Astrocyte (in vitro differentiated cells and primary cell): ENCODE data around the gene UBR3. TPM values are rescaled to one million over a fixed set of nuclear protein-coding genes. Genes with fewer than 3 reads are reported as not detected.
A peak's percentile ranks its signal among the peaks of the same experiment; 100 is the strongest.

ENCODE experiments used
- DNase-seq: peaks from one replicate; pipeline ENCODE4 v3.0.0-alpha.2; 2010; ENCODE audit warnings: low read depth
- FAIRE-seq: peaks from 2 replicates; lab custom pipeline; 2011; peaks lifted over from hg19 to GRCh38; lab: Jason Lieb, UNC
- H2AFZ ChIP-seq: 2 replicates; pipeline ENCODE4 v1.6.0; 2012; ENCODE audit warnings: low read depth, low read length, inconsistent platforms
- H3K27ac ChIP-seq: 2 replicates; pipeline ENCODE4 v1.5.1; 2011; ENCODE audit warnings: low read depth, low read length, inconsistent platforms
- H3K27me3 ChIP-seq: 2 replicates; pipeline ENCODE4 v1.6.0; 2011; ENCODE audit warnings: low read length, inconsistent platforms; ENCODE audit not compliant: insufficient read depth
- H3K36me3 ChIP-seq: 2 replicates; pipeline ENCODE4 v1.5.1; 2011; ENCODE audit warnings: low read length, inconsistent platforms; ENCODE audit not compliant: insufficient read depth
- H3K4me1 ChIP-seq: 2 replicates; pipeline ENCODE4 v1.5.1; 2011; ENCODE audit warnings: low read length, inconsistent platforms; ENCODE audit not compliant: insufficient read depth
- H3K4me2 ChIP-seq: 2 replicates; pipeline ENCODE4 v1.6.0; 2012; ENCODE audit warnings: low read length, inconsistent platforms
- H3K4me3 ChIP-seq: 2 replicates; pipeline ENCODE4 v1.5.1; 2011; ENCODE audit warnings: low read depth, mild to moderate bottlenecking, low read length, inconsistent platforms; ENCODE audit not compliant: insufficient read depth
- H3K79me2 ChIP-seq: 2 replicates; pipeline ENCODE4 v1.6.0; 2012; ENCODE audit warnings: mild to moderate bottlenecking, low read length, inconsistent platforms; ENCODE audit not compliant: insufficient read depth
- H3K9ac ChIP-seq: 2 replicates; pipeline ENCODE4 v1.6.0; 2012; ENCODE audit warnings: mild to moderate bottlenecking, low read length, inconsistent platforms
- H3K9me3 ChIP-seq: 2 replicates; pipeline ENCODE4 v1.5.1; 2012; ENCODE audit warnings: low read depth, mild to moderate bottlenecking, low read length, inconsistent platforms; ENCODE audit not compliant: insufficient read depth
- H4K20me1 ChIP-seq: 2 replicates; pipeline ENCODE4 v1.6.0; 2012; ENCODE audit warnings: low read length, inconsistent platforms; ENCODE audit not compliant: insufficient read depth
- H3K27ac Mint-ChIP-seq: one replicate; pipeline ENCODE4 v1.8.0; 2021; ENCODE audit warnings: mild to moderate bottlenecking, mixed read lengths; ENCODE audit not compliant: unreplicated experiment
- H3K27me3 Mint-ChIP-seq: one replicate; pipeline ENCODE4 v1.8.0; 2021; ENCODE audit warnings: low read depth, mixed read lengths; ENCODE audit not compliant: unreplicated experiment
- H3K36me3 Mint-ChIP-seq: one replicate; pipeline ENCODE4 v1.8.0; 2021; ENCODE audit warnings: low read depth, mixed read lengths; ENCODE audit not compliant: unreplicated experiment
- H3K4me1 Mint-ChIP-seq: one replicate; pipeline ENCODE4 v1.8.0; 2021; ENCODE audit warnings: low read depth, mixed read lengths; ENCODE audit not compliant: unreplicated experiment
- H3K4me3 Mint-ChIP-seq: one replicate; pipeline ENCODE4 v1.8.0; 2021; ENCODE audit warnings: mild to moderate bottlenecking, moderate library complexity, mixed read lengths; ENCODE audit not compliant: unreplicated experiment
- H3K9me3 Mint-ChIP-seq: one replicate; pipeline ENCODE4 v1.8.0; 2021; ENCODE audit warnings: mild to moderate bottlenecking, mixed read lengths; ENCODE audit not compliant: unreplicated experiment
- EZH2 ChIP-seq: IDR thresholded peaks from 2 replicates; pipeline ENCODE4 v1.6.1; 2012; ENCODE audit warnings: mild to moderate bottlenecking, low read length, inconsistent platforms; ENCODE audit not compliant: insufficient read depth
- total RNA-seq: library from RNA; stranded (reverse); gene quantifications from 2 replicates; pipeline ENCODE4 v1.2.1, GENCODE V29; 2021
- TF ChIP-seq, protein P1 (sequence below): IDR thresholded peaks from 2 replicates; pipeline ENCODE4 v1.5.1; 2011; ENCODE audit warnings: low read depth, mild to moderate bottlenecking, inconsistent platforms, low read length, moderate library complexity; ENCODE audit not compliant: insufficient read depth

UBR3 gene
- total RNA-seq, 1 donor from 2014 or later, result 18.7 TPM

DNA sequence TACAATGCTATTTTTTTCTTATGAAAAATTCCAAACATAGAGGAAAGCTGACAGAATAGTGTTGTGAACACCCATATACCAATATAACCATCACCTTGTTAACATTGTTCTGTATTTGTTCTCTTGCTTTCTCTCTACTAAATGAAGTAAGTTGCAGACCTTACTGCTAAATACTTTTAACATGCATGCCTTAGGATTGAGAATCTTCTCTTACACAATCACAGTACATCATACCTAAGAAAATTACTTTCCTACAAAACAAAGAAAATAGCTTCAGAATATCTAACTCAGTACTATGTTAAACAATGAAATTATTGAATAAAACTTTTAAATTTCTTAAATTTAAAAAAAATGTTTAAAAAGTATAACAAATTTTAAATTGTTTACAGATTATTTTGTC, 136.5 kb downstream of the UBR3 start:
- H3K9ac ChIP-seq, result no peak overlapping the region
- H3K27ac ChIP-seq, result no peak overlapping the region
- no peak overlapping the region for H2AFZ ChIP-seq
- no peaks in the 10 kb centered on the region for H3K79me2 ChIP-seq
- no peak for DNase-seq
- H3K4me2 ChIP-seq, result no peak overlapping the region
- Mint-ChIP-seq H3K4me1 (peaks cover 3% of the 10 kb centered on the region), H3K9me3 (no peaks in the 10 kb centered on the region), H3K27me3 (no peaks in the 10 kb centered on the region), H3K36me3 (no peaks in the 10 kb centered on the region), H3K4me3 (no peak overlapping the region), H3K27ac (no peak overlapping the region)
- H3K36me3 ChIP-seq, result peaks cover 6% of the 10 kb centered on the region
- H3K4me3 ChIP-seq, result no peak overlapping the region
- FAIRE-seq, result no peak
- H3K27me3 ChIP-seq, result no peaks in the 10 kb centered on the region
- H4K20me1 ChIP-seq, result no peaks in the 10 kb centered on the region
- H3K9me3 ChIP-seq, result no peaks in the 10 kb centered on the region
- peaks cover 5% of the 10 kb centered on the region for H3K4me1 ChIP-seq
- TF ChIP-seq, protein P1, sequence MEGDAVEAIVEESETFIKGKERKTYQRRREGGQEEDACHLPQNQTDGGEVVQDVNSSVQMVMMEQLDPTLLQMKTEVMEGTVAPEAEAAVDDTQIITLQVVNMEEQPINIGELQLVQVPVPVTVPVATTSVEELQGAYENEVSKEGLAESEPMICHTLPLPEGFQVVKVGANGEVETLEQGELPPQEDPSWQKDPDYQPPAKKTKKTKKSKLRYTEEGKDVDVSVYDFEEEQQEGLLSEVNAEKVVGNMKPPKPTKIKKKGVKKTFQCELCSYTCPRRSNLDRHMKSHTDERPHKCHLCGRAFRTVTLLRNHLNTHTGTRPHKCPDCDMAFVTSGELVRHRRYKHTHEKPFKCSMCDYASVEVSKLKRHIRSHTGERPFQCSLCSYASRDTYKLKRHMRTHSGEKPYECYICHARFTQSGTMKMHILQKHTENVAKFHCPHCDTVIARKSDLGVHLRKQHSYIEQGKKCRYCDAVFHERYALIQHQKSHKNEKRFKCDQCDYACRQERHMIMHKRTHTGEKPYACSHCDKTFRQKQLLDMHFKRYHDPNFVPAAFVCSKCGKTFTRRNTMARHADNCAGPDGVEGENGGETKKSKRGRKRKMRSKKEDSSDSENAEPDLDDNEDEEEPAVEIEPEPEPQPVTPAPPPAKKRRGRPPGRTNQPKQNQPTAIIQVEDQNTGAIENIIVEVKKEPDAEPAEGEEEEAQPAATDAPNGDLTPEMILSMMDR, result no peak
- no peak for TF ChIP-seq EZH2

DNA sequence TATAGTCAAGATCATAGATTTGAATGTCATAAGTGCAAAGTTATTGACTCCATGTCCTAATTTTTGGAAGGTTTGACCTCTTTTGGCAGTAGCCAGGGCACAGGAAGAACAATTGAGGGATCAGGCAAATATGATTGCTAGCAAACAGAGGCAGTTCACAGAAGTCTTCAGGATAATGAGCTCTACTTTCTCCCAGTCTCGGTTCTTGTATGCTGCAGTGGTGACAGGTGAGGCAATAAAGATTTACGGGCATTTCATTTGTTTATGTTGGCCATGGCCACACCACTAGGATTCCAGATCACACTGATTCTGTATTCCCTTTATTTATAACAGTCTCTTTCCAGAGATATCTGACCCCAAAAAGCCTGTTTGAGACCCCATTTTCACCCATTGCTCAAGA, 137.5 kb downstream of the UBR3 start:
- no peaks in the 10 kb centered on the region for H4K20me1 ChIP-seq
- H3K9ac ChIP-seq, result no peak overlapping the region
- Mint-ChIP-seq H3K36me3 (peaks cover under 1% of the 10 kb centered on the region), H3K27ac (no peak overlapping the region), H3K4me1 (peaks cover 3% of the 10 kb centered on the region), H3K9me3 (no peaks in the 10 kb centered on the region), H3K4me3 (no peak overlapping the region), H3K27me3 (no peaks in the 10 kb centered on the region)
- FAIRE-seq (no peak), DNase-seq (no peak)
- H3K79me2 ChIP-seq, result no peaks in the 10 kb centered on the region
- H3K4me3 ChIP-seq, result no peak overlapping the region
- TF ChIP-seq EZH2, result no peak
- TF ChIP-seq, protein P1, result no peak
- H3K27ac ChIP-seq, result no peak overlapping the region
- peaks cover 3% of the 10 kb centered on the region for H3K36me3 ChIP-seq
- no peak overlapping the region for H2AFZ ChIP-seq
- no peaks in the 10 kb centered on the region for H3K27me3 ChIP-seq
- no peaks in the 10 kb centered on the region for H3K9me3 ChIP-seq
- no peak overlapping the region for H3K4me2 ChIP-seq
- H3K4me1 ChIP-seq, result peaks cover 5% of the 10 kb centered on the region

DNA sequence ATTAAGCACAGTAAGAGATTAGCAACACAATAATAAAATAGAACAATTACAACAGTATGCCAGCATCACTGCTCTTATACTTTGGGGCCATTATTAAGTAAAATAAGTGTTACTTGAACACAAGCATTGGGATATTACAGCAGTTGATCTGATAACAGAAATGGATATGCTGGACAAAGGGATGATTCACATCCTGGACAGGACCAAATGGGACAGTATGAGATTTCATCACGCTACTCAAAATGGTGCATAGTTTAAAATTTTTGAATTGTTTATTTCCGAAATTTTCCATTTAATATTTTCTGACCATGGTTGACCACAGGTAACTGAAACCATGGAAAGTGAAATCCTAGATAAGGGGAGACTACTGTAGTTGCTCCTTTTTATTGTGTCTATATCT, 138.2 kb downstream of the UBR3 start:
- Mint-ChIP-seq H3K4me3 (no peak overlapping the region), H3K27ac (no peak overlapping the region), H3K36me3 (peaks cover 3% of the 10 kb centered on the region), H3K4me1 (peaks cover 3% of the 10 kb centered on the region), H3K27me3 (no peaks in the 10 kb centered on the region), H3K9me3 (no peaks in the 10 kb centered on the region)
- H2AFZ ChIP-seq, result no peak overlapping the region
- DNase-seq (peak; percentile 22), FAIRE-seq (no peak)
- H3K4me2 ChIP-seq, result no peak overlapping the region
- no peaks in the 10 kb centered on the region for H4K20me1 ChIP-seq
- H3K79me2 ChIP-seq, result no peaks in the 10 kb centered on the region
- no peak for TF ChIP-seq EZH2
- TF ChIP-seq, protein P1, result no peak
- peaks cover 5% of the 10 kb centered on the region for H3K4me1 ChIP-seq
- no peaks in the 10 kb centered on the region for H3K9me3 ChIP-seq
- H3K27ac ChIP-seq, result no peak overlapping the region
- no peak overlapping the region for H3K4me3 ChIP-seq
- no peaks in the 10 kb centered on the region for H3K27me3 ChIP-seq
- peaks cover 3% of the 10 kb centered on the region for H3K36me3 ChIP-seq
- H3K9ac ChIP-seq, result no peak overlapping the region
